Neural progenitor cell (in vitro differentiated cells): Measurements from ENCODE around the gene MPZL3.

ENCODE experiments used
- CTCF ChIP-seq: fragments of 200-600 bp; sonication (generic); IDR thresholded peaks from 2 replicates; pipeline ENCODE4 v1.5.1; 2017; ENCODE audit warnings: antibody characterized with exemption, mild to moderate bottlenecking
- EZH2 ChIP-seq: fragments of 200-600 bp; sonication (generic); IDR thresholded peaks from 2 replicates; pipeline ENCODE4 v1.6.1; 2017; ENCODE audit warnings: antibody characterized with exemption, mild to moderate bottlenecking, moderate library complexity

DNA sequence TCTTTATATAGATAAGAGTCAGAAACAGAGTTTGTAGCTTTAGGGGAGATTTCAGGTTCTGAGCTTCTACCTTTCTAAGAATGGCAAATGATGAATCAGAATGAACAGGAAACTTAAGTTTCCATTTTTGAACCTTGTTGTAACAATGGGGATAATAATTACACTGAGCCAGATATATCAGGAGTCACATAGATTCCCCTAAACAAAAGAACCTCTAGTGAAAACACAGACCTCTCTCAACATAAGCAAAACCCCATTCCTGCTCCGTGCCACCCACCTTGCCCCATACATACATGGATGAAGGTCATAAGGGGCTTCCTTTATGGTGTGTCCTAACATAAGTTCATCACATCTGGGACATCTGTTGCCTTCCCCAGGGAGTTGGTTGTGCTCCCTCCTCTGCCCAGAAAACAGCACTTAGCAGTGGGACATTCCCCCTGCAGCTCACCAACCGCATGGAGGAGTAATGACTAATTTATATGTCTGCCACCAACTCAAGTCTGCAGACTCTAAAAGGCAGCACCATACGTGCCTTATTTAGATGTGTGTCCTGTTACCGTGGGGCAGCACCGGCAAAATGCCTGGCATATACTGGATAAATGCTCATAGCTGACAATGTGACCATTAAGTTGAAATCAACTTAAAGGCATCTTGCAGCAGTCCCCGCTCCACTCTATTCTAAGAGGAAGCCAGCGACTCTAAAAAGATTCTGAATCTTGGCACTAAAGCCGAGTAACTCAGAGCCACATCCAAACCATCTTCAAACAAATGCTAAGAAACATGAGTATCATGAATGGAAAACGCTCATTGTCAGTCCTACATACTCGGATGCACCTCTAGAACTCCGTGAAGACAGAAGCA is 35.3 kb downstream of the MPZL3 start:
- TF ChIP-seq EZH2 (no peak), CTCF (no peak)
